Activated CD4-positive, alpha-beta T cell treated with anti-CD3 and anti-CD28 coated beads, Interleukin-2, amount 50 U/mL, for 1 hour (primary cell): ENCODE results near the gene GARRE1.
"Not testable (repeated sequence)": the region's sequence is repeated elsewhere in the genome, so short reads cannot be mapped to it uniquely, and the experiment has no call there.

Experiments
- DNase-seq: peaks from one replicate; pipeline ENCODE4 v3.0.0-alpha.2; 2020

GARRE1 gene

DNA sequence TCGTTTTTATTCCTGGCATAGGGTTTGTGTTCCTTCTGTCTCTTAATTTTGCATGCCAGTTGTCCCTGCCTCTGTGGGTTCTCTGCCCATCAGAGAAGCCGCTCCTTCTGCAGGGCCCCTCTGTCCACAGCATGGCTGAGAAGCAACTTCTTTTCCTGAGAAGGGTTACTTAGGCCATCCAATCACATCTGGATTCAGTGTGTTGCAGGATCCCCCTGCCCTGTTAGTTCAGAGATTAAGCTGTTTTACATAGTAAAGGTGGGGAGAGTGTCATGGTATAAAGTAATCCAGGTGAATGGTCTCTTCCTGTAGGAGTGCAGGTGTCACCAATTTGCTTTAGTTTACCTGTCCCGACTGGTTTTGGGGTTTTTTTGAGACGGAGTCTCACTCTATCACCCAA lies 22.9 kb upstream of the GARRE1 start:
- no peak for DNase-seq

DNA sequence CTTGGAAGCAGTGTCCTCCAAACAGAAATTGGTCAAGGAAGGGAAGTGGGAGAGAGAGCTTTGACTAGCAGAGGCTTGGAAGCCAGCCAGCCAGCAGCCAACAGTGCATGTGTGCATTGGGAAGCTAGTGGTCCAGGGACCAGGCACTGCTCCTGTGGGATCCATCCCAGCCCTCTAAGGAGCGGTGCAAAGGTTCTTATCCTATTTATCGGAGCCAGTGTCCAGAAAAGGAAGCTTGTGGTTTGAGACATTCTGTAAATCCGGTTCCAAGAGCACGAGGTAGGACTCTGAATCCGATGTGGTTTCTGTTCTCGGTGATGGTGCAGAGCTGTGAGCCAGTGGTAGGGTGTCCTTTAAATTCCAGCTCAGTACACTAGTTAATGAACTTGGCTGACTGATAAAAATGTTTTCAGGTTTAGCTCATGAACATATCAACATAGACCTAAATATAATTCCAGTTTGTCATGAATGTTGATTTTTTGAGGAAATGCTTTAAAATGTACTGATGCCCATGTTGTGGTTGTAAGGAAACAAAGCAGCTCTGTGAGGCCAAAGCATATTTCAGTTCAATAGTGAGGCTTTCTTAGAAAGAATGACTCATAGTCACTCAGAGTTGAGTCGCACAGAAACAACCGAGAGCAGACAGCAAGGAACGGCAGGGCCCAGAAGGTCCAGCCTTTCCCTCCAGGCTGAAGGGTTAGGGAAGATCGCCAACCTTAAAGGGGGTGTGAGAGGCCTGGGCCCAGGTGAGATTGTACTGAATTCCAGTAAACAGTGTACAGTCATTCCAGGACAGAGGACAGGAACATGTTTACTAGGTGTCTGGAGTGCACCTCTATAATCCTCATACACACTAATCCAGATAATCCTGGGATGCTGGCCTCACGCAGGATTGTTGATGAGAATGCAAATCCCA lies 21.5 kb upstream of the GARRE1 start:
- DNase-seq = no peak

DNA sequence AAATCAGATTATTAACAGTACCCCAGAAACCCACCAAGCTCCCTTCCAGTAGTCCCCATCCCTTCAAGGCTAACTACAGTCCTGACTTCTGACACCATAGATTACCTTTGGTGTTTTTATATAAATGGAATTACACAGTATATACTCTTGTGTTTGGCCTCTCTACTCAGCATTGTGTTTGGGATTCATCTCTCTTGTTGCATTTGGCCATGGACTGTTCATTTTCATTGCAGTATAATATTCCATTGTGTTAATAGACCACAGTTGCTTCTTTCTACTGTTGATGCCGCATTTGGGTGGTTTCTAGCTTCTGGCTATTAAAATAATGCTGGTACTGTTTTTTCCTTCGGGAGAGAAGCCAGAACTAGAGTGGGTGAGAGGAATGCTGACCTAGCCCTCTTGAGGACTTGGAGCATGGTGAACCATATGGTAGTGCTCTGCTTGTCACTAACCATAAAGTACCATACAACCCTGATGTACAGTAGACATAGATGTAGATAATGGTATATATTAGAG lies 18.9 kb upstream of the GARRE1 start:
- no peak for DNase-seq

DNA sequence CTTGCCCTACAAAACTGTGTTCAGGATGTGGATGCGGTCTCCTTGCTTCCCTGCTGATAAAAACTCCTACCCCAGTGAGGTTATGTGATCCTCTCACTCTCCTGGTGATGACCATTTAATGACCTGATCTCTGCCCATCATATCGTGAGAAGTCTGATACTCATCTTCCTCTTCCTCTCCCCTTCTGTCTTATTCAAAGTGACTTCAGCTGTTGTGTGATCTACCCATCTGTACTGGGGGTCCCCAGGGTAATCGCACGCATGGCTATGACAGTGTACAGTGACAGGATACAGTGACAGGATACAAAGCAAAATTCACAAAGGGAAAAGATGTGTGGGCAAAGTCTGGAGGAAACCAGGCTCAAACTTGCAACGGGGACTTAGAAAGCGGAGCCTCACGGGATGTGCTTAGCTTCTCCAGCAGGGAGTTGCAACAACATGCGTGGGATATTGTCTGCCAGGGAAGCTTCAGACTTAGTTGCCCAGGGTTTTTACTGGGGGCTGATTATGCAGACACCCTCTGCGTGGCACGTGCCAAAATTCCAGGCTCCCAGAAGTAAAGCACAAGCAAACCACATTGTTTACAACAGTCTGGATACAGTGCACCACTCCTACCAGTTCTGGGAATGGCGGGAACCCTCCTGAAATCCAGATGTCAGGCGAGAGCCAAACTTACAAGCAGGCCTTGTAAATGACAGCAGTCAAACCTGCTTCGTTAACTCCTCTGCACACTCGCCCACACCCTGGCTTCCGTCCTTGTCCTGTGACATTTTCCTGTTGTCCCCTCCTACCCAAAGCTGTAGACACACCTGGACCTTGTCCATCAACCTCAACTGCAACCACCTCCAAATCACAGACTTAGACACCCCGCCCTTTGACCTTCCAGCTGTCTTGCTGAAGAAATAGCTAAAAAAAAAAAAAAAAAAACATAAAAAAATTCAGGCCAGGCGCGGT lies 18.0 kb upstream of the GARRE1 start:
- no peak for DNase-seq

DNA sequence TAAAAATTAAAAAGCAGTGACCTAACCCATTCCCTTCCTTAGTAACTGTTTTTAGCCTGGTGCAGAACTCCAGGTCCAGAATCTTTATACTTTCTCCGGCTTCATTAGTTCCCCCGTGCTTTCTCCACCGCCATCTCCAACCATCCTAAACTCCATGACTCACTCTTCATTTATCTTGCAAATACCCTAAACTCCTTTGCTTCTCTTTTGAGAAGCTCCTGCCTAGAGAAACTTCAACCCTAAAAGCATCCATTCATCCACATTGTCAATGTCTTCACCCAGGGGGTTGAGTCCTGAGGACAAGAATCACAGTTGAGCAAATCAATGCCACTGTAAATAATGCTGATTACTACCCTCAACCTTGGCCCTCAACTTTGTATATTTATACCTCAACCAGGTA lies 17.1 kb upstream of the GARRE1 start:
- no peak for DNase-seq

DNA sequence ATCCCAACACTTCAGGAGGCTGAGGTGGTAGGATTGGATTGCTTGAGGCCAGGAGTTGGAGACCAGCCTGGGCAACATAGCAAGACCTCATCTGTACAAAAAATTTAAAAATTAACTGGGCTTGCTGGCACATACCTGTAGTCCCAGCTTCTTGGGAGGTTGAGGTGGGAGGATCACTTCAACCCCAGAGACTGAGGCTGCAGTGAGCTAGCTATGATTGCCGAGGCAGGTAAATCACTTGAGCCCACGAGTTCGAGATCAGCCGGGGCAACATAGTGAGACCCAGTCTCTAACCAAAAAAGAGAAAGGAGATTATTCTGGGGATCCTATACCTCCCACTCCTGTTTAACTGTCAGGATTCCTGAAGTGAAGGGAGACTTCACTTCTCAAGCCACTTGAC lies 16.4 kb upstream of the GARRE1 start:
- no peak for DNase-seq

DNA sequence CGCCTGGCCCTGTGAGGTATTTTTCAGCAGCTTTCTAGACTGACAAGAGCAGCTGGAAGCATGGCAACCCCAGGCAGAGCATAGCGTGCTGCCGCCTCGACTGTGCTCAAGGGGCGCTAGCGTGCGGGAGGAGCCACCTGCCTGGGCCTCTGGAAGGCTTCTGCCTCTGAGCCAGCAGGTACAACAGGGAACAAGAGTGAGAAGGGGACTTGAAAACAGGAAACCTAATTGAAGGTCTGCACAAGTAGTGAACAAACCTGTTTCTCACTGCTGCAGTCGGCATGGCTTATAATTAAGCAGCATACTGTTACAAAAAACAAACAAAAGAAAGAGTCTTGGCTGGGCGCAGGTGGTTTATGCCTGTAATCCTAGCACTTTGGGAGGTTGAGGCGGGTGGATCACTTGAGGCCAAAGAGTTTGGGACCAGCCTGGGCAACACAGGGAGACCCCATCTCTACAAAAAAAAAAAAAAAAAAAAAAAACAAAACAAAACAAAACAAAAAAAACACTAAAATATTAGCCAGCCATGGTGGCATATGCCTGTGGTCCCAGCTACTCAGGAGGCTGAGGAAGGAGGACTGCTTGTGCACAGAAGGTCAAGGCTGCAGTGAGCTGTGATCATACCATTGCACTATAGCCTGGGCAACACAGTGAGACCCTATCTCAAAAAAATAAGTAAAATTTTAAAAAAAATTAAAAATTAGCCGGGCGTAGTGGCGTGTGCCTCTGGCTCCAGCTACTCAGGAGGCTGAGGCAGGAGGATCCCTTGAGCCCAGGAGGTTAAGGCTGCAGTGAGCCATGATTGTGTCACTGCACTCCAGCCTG lies 12.6 kb upstream of the GARRE1 start:
- no peak for DNase-seq

DNA sequence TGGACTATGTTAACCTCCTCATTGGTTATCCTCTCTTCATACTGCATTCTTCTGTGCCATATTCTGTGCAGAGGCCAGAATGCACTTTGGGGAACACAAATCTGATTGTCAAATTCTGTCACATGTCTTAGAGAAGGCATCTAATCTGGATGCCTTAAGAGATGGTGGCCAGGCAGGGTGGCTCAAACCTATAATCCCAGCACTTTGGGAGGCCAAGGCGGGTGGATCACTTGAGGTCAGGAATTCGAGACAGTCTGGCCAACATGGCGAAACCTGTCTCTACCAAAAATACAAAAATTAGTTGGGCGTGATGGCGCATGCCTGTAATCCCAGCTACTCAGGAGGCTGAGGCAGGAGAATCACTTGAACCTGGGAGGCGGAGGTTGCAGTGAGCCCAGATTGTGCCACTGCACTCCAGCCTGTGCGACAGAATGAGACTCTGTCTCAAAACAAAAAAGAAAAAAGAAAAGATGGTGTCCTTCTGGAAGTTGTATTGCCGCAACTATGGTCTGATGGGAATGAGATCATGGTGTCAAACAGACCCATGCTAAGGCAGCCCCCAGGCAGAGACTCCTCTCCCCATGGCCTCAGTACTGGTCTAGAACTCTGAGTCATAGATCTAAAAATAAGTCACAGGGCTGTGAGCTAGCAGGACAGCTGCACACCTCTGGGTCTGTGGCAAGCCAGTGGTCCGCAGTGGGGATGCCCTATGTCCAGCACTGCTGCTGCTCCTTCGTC lies 11.0 kb upstream of the GARRE1 start:
- not testable (repeated sequence) for DNase-seq

DNA sequence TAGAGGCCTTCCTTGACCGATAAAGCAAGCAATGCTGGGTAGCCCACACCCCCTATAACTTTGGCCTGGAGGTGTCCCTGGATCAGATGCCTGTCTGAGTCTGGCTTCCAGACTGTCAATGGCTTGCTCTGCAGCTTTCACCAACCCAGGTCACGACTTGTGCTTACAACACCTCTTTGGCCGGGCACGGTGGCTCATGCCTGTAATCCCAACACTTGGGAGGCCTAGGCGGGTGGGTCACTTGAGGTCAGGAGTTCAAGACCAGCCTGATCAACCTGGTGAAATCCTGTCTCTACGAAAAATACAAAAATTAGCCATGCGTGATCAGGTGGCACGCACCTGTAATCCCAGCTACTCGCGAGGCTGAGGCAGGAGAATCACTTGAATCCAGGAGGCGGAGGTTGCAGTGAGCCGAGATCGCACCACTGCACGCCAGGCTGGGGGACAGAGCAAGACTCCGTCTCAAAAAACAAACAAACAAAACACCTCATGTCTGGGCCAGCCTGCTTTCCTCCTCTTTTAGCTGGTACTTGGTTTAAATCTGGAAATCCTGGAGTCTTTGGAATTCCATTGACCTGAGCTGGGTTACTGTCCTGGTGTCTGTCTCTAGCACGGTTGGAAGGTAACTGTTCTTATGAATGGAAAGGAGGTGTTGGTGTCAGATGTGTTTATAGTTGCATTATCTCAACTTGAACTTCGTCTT lies 10.3 kb upstream of the GARRE1 start:
- no peak for DNase-seq

DNA sequence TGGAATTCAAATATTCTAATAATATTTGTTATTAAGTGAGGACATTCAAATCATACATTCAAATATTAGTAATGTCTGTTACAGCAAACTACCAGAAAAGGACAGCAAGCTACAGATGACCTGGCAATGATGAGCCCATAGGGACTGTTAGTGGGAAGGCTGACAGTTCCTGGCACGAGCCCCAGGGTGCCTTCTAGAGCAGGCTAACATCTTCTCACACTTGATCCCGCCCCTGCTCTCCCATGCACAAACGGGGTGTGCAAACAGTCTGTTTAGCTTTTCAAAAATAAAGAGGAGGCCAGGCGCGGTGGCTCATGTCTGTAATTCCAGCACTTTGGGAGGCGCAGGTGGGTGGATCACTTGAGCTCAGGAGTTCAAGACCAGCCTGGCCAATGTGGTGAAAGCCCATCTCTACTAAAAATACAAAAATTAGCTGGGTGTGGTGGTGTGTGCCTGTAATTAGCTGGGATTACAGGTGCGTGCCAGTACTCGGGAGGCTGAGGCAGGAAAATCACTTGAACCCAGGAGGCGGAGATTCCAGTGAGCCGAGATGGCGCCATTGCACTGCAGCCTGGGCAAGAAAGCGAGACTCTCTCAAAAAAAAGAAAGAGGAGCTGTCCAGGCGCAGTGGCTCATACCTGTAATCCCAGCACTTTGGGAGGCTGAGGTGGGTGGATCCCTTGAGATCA lies 9.6 kb upstream of the GARRE1 start:
- no peak for DNase-seq

DNA sequence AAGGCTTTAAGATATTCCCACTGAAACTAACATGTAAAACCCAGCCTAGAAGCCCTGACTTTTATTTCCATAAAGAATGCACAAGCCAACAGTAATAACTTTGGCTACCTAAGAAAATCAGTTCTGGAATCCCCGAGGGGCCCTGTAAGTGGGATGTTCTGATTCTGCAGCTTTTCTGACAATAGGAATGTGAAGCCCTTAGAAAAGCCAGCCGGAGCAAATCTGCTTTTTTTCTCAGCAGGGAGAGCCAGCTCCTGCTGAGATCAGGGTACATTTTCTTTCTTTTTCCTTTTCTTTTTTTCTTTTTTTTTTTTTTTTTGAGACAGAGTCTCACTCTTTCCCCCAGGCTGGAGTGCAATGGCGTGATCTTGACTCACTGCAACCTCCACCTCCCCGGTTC lies 8.0 kb upstream of the GARRE1 start:
- no peak for DNase-seq

DNA sequence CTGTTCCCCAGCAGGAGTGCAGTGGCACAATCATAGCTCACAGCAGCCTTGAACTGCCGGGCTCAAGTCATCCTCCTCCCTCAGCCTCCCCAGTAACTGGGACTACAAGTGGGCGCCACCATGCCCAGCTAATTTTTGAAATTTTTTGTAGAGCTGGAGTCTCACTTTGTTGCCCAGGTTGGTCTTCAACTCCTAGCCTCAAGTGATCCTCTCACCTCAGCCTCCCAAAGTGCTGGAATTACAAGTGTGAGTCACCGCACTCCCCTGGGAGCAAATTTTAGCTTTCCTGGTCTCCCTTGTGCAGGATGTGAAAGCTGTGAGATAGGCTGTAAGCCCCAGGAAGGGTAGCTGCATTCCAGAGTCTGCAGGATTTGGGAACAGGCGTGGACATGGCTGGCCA lies 5.4 kb upstream of the GARRE1 start:
- DNase-seq = no peak

DNA sequence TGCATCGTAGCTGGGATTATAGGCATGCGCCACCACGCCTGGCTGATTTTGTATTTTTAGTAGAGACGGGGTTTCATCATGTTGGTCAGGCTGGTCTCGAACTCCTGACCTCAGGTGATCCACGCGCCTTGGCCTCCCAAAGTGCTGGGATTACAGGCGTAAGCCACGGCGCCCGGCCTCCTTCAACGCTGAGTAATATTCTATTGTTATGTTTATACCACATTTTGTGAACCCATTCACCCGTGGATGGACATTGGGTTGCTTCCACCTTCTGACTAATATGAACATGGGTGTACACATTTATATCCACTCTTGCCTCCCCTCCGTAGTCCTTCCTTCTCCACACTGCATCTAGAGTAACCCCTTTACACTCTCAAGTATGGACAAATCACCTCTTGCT lies 1.2 kb upstream of the GARRE1 start:
- not testable (repeated sequence) for DNase-seq

DNA sequence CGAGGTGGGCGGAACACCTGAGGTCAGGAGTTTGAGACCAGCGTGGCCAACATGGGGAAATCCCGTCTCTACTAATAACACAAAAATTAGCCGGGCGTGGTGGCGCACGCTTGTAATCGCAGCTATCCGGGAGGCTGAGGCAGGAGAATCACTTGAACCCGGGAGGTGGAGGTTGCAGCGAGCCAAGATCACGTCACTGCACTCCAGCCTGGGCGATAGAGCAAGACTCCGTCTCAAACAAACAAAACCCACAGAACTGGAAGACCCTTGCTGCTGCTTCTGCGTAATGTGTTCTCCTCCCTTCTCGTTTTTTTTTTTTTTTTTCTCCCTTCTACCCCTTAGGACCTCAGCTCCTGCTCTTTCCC lies 691 bp upstream of the GARRE1 start:
- DNase-seq = not testable (repeated sequence)

DNA sequence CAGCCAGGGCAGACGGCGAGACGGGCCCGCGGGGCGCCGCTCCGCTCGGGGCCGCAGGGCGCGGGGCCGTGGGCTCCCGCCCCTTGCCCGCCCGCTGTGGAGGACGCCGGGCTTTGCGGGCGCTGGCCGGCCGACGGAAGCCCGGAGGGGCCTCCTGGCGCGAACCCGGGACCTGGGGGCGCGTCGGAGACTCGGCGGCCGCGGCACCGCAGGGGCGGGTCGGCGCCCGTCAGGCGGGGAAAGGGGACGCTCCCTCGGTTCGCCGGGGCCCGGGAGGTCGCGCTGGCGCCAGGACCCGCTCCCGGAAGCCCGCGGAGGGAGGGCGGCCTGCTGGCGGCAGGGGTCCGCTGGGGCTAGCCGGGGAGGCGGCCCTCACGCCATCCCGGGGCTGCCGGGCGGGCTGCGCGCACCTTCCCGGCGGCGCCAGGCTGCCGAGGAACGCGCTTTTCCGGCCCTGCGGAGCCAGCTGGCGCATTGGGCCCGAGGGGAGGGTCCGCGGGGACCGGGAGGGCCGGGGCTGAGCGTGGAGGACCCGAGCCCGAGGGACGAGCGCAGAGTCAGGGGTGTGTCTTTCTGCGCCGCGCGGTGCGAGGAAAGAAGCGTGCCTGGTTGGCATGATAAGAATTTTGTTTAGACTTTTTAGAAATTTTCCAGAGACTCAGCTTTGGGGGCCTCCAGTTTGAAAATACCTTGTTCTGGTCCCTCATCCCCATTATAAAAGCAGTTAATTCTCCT lies 511 bp downstream of the GARRE1 start:
- peak; percentile 11 for DNase-seq

DNA sequence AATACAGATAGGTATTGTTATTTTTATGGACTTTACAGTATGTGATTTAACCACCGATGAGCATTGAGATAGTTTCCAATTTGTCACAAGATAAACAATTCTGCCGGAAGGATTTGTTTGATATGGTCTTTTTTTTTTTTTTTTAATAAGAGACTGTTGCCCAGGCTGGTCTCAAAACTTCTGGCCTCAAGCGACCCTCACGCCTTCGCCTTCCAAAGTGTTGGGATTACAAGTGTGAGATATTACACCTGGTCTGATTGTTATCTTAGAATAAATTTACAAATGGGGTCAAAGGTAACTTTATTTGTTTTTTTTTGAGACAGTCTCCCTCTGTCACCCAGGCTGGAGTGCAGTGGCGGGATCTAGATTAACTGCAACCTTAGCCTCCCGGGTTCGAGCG lies 1.2 kb downstream of the GARRE1 start:
- DNase-seq = no peak

DNA sequence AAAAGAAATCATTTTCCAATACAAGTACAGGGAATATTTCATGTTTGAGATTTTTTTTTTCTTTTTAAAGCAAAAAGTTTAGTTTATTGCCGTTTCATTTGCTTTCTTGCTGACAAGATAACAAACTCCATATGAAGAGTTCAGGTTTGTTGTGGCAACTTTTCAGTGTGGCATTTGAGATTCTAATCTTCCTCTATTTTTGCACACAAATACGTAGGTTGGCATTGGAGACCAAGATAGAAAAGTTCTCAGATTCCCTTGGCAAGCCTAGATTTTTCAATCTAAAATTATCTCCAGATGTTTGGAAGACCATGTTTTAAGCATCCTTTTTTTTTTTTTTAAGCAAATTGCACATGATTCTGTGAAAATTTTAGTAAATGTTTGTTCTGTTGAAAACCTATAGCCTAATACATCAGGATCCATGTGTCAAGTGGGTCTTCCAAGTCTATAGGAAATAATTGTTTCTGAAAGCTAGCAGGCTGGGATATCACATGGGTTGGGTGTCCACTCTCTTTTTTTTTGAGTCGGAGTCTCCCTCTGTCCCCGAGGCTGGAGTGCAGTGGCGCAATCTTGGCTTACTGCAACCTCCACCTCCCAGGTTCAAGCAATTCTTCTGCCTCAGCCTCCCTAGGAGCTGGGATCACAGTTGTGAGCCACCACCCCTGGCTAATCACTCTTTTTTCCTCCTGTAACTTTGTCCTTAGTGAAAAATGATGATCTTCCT lies 2.6 kb downstream of the GARRE1 start:
- DNase-seq = no peak

DNA sequence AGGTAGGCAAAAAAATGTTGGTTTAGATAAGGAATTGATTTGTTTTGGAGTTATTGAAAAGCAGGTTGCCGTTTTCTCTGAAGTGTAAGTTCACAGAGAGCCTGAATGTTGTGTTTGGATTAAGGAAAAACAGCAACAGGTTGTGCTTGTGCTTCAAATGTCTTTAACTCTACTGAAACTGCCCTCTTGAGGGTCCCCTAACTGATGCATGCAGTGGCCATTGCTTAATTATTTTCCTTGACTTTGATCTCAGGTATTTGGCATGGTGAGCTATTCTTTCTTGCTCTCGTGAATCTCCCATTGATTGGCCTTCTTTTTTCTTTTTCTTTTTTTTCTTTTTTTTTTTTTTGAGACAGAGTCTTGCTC lies 3.2 kb downstream of the GARRE1 start:
- no peak for DNase-seq

DNA sequence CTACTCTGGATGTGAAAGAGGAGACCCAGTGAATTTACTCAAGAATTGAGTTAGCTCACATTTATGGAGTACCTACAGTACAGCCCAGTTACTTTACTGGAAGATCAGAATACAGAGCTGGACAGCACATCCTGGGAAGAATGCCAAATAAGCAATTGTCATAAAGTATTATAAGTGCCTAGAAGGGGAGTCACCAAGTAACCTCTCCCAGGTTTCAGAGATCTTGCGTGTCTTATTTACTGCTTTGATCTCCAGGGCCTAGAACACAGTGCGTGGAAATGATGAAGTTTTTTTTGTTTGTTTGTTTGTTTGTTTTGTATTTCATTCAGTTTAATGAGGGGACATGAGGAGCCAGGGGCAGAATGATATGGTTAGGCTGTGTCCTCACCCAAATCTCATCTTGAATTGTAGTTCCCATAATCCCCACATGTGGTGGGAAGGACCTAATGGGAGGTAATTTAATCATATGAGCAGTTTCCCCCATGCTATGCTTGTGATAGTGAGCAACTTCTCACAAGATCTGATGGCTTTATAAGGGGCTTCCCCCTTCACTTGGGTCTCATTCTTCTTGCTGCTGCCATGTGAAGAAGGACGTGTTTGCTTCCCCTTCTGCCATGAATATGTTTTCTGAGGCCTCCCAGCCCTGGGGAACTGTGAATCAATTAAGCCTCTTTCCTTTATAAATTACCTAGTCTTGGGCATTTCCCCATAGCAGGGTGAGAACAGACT lies 5.2 kb downstream of the GARRE1 start:
- DNase-seq = no peak
